ENCODE data around the gene ARV1.

DNA sequence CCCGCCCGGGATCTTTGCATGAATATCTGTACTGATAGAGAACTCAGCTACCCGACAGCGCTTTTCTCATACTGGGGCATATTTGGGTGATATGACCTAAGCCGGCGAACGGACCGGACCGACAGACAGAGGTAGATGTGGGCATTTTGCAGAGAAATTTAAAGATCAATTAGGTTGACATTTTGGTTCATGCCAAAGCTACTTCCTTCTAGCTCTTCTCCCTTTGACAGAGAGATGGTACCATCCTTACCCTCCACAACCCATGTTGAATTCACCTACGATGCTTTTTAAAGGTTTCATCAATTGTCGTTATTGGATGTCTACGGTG lies 459 bp downstream of the ARV1 start:
- TF ChIP-seq, protein P1, sequence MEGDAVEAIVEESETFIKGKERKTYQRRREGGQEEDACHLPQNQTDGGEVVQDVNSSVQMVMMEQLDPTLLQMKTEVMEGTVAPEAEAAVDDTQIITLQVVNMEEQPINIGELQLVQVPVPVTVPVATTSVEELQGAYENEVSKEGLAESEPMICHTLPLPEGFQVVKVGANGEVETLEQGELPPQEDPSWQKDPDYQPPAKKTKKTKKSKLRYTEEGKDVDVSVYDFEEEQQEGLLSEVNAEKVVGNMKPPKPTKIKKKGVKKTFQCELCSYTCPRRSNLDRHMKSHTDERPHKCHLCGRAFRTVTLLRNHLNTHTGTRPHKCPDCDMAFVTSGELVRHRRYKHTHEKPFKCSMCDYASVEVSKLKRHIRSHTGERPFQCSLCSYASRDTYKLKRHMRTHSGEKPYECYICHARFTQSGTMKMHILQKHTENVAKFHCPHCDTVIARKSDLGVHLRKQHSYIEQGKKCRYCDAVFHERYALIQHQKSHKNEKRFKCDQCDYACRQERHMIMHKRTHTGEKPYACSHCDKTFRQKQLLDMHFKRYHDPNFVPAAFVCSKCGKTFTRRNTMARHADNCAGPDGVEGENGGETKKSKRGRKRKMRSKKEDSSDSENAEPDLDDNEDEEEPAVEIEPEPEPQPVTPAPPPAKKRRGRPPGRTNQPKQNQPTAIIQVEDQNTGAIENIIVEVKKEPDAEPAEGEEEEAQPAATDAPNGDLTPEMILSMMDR (IDR thresholded peaks at IDR 0.05), result no peak
- no peak for TF ChIP-seq POLR2A (IDR thresholded peaks at IDR 0.05)
